BE2C (cell line): Measurements from ENCODE around the gene USP28.
A peak's percentile ranks its signal among the peaks of the same experiment; 100 is the strongest.

ENCODE experiments used
- DNase-seq: peaks from one replicate; pipeline ENCODE4 v3.0.0-alpha.2; 2020
- H3K27me3 ChIP-seq: fragments of 250-450 bp; sonication (Bioruptor Pico); 2 replicates; pipeline ENCODE4 v1.5.1; 2020; ENCODE audit warnings: mild to moderate bottlenecking
- H3K36me3 ChIP-seq: fragments of 250-450 bp; sonication (Bioruptor Pico); 2 replicates; pipeline ENCODE4 v1.5.1; 2020; ENCODE audit warnings: mild to moderate bottlenecking
- H3K4me1 ChIP-seq: fragments of 250-450 bp; sonication (Bioruptor Pico); 2 replicates; pipeline ENCODE4 v1.5.1; 2020
- H3K4me3 ChIP-seq: 2 replicates; pipeline ENCODE4 v1.5.1; 2011; ENCODE audit warnings: low read depth, low read length
- H3K9me3 ChIP-seq: fragments of 250-450 bp; sonication (Bioruptor Pico); 2 replicates; pipeline ENCODE4 v1.5.1; 2020
- CTCF ChIP-seq: IDR thresholded peaks from 2 replicates; pipeline ENCODE4 v1.5.1; 2012; ENCODE audit warnings: mild to moderate bottlenecking, low read depth, low read length

The USP28 gene

DNA sequence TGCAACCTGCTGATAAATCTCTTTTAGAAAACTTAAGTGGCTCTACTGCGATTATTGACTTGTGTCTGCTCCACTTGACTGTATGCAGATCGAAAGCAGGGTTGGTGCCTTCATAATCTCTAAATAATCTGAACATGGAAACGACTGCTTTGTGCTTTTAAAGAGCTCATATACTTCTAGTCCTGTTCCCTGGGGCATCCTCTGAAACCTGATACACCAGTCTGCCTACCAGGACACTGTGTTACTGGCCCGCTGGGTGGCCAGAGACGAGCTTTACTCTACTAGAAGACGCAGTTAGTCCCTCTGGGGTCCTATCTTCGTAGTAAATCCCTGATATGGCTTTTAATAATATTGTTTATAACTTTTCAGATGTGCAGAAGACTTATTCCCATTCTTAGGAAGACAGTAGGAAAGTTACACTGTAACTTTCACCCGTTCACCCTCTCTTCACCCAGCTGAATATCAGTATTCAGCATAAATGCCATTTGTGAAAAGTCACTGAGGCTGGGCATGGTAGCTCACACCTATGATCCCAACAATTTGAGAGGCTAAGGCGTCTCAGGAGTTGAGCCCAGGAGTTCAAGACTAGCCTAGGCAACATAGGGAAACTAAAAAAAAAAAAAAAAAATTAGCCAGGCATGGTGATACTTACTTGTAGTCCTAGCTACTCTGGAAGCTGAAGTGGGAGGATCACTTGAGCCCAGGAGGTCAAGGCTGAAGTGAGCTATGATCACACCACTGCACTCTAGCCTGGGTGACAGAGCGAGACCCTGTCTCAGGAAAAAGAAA is 20.2 kb upstream of the USP28 start:
- H3K36me3 ChIP-seq: no peaks in the 10 kb centered on the region
- H3K4me1 ChIP-seq: peaks cover 13% of the 10 kb centered on the region
- TF ChIP-seq CTCF: peak; percentile 23; the same call in 1 of the 2 replicates
- no peaks in the 10 kb centered on the region for H3K9me3 ChIP-seq
- H3K4me3 ChIP-seq: no peak overlapping the region
- DNase-seq: peak; percentile 70
- H3K27me3 ChIP-seq: no peaks in the 10 kb centered on the region

- Histone ChIP-seq H3K36me3 (no peaks in the 10 kb centered on the region), H3K27me3 (no peaks in the 10 kb centered on the region), H3K4me1 (peaks cover 13% of the 10 kb centered on the region), H3K4me3 (no peak overlapping the region), H3K9me3 (no peaks in the 10 kb centered on the region)
- DNase-seq: no peak
- no peak for TF ChIP-seq CTCF
These were observed 19.1 kb upstream of the USP28 start for GRCh38 chr11:113894421-113894996.

DNA sequence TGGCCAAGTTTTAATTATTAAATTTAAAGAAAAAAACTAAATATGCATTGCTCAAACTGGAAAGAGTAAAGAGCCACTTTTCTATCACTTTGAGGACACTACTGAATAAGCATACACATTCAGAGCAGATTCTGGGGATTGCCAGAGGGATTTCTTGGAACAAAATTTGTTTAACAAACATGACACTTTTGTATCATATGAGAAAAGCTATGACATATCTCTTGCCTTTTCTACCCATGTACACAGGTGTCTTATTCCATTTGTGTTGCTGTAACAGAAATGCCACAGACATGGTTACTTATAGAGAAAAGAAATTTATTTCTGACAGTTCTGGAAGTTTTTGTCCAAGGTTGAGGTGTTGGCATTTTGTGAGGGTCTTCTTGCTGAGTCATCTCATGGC is 13.5 kb upstream of the USP28 start:
- DNase-seq: no peak
- no peaks in the 10 kb centered on the region for H3K36me3 ChIP-seq
- H3K4me1 ChIP-seq: no peaks in the 10 kb centered on the region; the same call in 1 of the 2 replicates
- no peak overlapping the region for H3K4me3 ChIP-seq
- H3K27me3 ChIP-seq: no peaks in the 10 kb centered on the region
- no peak for TF ChIP-seq CTCF
- no peaks in the 10 kb centered on the region for H3K9me3 ChIP-seq

- H3K36me3 ChIP-seq: no peaks in the 10 kb centered on the region
- H3K4me3 ChIP-seq: no peak overlapping the region
- H3K4me1 ChIP-seq: no peaks in the 10 kb centered on the region; the same call in 1 of the 2 replicates
- no peaks in the 10 kb centered on the region for H3K27me3 ChIP-seq
- H3K9me3 ChIP-seq: no peaks in the 10 kb centered on the region
- no peak for DNase-seq
- no peak for TF ChIP-seq CTCF
These were observed 10.5 kb upstream of the USP28 start for GRCh38 chr11:113885897-113886296.

- Histone ChIP-seq H3K36me3 (no peaks in the 10 kb centered on the region), H3K27me3 (no peaks in the 10 kb centered on the region), H3K4me1 (no peaks in the 10 kb centered on the region; the same call in 1 of the 2 replicates), H3K9me3 (no peaks in the 10 kb centered on the region), H3K4me3 (no peak overlapping the region)
- no peak for DNase-seq
- TF ChIP-seq CTCF: no peak
These were observed 9.0 kb upstream of the USP28 start for GRCh38 chr11:113884361-113884836.

- no peak for TF ChIP-seq CTCF
- Histone ChIP-seq H3K27me3 (no peaks in the 10 kb centered on the region), H3K4me3 (no peak overlapping the region), H3K9me3 (no peaks in the 10 kb centered on the region), H3K4me1 (no peaks in the 10 kb centered on the region; the same call in 1 of the 2 replicates), H3K36me3 (no peaks in the 10 kb centered on the region)
- DNase-seq: no peak
These were observed 6.5 kb upstream of the USP28 start for GRCh38 chr11:113881856-113882255.
